Activated CD8-positive, alpha-beta memory T cell treated with anti-CD3 and anti-CD28 coated beads for 48 hours (primary cell): ENCODE data around the gene SPINDOC.
"Not testable (repeated sequence)": the region's sequence is repeated elsewhere in the genome, so short reads cannot be mapped to it uniquely, and the experiment has no call there.

Source experiments
- DNase-seq, 3 experiments: peaks; one replicate each; pipeline ENCODE4 v3.0.0-alpha.2; 2020; ENCODE audit warnings: low read depth in 2 of 3, low spot score in 2 of 3

SPINDOC gene, protein sequence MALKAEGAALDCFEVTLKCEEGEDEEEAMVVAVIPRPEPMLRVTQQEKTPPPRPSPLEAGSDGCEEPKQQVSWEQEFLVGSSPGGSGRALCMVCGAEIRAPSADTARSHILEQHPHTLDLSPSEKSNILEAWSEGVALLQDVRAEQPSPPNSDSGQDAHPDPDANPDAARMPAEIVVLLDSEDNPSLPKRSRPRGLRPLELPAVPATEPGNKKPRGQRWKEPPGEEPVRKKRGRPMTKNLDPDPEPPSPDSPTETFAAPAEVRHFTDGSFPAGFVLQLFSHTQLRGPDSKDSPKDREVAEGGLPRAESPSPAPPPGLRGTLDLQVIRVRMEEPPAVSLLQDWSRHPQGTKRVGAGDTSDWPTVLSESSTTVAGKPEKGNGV

DNA sequence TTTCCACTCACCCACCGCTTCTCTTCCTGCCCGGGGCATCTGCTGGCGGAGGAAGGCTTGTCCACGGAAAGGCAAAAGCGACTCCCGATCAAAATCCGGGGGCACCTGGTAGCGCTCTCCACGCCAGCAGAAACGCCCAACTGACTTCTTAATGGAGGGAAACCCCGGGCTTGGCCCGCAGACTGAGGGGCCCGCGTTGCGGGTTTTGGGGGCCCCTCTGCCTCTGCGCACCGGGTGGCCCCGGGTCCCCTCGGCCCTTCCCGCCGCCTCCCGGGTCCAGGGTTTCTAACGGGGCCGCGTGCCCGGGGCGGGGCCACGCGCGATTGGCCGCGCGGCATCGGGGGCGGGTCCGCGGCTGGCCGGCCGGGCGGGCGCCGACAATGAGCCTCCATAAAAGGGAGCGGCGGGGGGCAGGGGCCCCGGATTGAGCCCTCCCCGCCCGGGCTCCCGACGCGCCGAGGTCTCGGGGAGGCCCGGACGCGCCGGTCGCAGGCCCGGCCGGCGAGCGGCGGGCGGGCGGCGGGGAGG is at the start of gene SPINDOC:
TSS of gene SPINDOC (plus strand) at position 422 of the 528 bp plus-strand sequence. CDS start 231 bp downstream, outside the sequence.
- peak; percentile 43 to 69 (median 57) for DNase-seq

DNA sequence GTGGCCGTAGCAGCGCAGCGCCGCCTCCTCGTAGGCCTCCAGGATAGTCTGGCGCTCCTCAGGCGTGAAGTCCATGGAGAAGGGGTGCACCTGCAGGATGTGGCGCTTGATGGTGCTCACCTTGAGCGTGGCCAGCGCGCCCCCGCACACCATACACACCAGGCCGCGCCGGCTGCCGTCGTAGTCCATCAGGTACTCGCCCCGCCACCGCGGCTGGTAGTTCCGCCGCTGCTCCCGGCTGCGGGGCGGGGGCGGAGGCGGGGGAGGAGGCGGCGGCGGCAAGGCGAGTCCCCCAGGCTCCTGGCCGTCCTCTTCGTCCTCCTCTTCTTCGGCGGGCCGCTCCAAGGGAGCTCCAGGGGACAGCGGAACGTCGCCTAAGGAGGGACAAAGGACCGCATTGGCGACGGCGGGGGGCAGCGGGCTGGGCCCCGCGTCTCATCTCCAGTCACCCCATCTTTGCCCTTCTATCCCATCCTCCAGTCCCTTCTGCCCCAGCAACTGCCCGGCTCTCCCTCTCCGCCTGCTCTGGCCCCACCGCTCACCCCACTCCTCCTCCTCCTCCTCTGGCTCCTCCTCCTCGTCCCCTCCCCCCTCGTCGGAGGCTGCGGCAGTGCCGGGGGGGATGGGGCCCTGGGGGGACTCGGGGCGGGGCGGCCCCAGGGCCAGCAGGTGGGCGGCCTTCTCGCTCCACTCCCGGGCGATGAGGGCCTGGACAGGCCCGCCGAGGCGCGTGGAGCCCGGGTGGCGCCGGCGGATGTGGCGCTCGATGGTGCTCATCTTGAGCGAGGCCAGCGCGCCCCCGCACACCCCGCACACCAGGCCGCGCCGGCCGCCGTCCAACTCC is 49.5 kb upstream of the SPINDOC start:
- DNase-seq, result no peak

DNA sequence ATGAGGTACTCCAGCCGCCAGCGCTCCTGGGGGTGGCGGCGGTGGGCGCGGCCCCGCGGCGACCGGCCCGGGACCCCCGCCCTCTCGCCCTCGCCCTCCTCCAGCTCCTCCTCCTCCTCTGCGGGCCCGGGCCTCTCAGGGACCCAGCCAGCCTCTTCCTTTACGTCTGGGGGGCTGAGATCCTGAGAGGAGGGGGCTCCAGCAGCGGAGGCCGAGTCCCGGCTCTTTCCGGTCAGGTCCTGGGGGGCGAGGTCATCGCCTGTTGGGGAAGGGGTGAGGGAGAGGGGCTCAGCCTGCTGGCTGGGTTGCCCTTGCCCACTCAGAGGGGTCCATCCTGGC is 48.9 kb upstream of the SPINDOC start:
- DNase-seq, result no peak

DNA sequence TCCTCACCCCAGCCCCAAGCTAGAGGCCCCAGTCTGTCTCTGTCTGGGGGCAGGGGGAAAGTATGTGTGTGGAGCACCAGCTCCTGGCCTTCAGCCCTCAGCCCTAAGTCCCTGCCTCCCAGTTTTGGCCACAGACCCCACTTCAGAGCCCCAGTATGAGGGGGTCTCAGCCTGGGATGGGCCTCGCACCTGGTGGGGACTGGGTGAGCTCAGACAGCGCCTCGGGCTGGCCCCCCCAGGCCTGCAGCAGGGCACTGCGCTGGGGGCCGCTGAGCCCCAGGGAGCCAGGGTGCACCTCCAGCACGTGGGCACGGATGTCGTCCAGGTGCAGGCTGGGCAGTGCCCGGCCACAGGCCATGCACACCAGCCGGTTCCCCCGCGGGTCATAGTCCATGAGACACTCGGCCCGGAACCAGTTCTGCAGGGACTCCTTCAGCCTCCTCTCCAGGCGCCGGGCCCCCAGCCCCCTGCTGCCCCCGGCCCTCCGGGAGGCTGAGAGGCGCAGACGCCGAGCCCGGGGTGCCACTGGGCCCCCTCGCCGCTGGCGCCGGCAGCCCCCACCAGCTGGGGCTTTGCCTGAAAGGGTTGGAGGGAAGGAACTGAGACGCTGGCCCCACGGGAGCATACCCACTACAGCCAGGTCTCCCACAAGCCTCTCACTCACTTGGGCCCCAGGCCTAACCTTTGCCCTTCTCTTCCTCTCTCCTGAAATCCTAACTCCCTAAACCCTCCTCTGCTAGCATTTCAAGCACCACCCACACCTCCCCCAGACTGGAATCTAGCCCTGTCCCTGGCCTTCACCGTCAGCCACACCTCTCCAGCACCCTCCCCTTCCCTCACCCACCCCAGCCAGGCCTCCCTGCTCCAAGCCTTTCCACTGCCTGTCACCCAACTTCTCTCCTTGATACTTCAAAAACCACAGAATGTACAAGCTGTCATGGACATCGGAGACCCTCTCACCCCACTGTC is 48.3 kb upstream of the SPINDOC start:
- DNase-seq, result no peak

GRCh38 chr11:63765688-63766241 is 47.5 kb upstream of the SPINDOC start:
- no peak for DNase-seq

- no peak for DNase-seq
These were observed 46.6 kb upstream of the SPINDOC start for GRCh38 chr11:63766531-63767235.

DNA sequence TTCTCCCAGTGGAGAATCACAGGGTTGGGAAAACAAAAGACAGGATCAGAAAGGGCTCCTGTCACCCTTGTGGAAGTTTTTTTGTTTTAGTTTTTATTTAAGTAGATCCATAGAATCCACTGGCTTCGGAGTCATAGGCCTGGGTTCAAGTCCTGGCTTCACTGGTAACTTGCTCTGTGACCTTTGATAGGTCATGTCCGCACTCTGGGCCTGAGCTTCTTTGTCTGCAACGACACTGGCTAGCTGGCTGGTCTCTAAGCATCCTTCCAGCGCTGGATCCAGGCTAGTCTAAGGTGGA is 46.0 kb upstream of the SPINDOC start:
- DNase-seq, result no peak

DNA sequence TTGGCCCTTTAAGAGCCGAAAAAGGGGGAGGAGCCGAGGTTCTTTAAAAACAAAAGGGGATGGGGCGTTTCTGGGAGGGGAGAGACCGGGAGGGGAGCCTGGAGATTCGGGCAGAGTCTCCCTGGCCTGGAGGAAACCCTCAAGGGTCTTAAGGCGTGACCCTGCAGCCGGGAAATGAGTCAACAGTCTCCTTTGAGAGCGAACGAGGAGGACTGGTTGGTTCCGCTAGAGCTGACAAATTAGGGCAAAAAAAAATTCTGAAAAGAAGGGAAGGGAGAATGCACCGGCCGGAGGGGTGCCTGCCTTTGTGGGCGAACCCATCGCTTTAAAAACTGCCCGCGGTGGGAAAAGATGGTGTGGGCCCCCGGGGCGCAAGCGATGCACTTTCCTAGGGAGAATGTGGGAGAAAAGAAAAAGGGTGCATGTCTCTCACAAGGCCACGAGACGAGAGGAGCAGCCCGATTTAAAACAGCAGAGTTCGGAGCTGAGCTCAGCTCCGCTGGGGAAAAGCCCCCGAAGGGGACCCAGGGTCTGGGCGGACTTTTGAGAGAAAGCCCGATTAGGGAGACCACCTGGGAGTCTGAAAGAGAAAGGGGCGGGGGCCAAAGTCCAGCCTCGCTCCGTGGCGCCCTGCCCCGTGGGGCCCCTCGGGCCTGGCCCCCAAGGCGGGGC is 45.6 kb upstream of the SPINDOC start:
- DNase-seq, result no peak

DNA sequence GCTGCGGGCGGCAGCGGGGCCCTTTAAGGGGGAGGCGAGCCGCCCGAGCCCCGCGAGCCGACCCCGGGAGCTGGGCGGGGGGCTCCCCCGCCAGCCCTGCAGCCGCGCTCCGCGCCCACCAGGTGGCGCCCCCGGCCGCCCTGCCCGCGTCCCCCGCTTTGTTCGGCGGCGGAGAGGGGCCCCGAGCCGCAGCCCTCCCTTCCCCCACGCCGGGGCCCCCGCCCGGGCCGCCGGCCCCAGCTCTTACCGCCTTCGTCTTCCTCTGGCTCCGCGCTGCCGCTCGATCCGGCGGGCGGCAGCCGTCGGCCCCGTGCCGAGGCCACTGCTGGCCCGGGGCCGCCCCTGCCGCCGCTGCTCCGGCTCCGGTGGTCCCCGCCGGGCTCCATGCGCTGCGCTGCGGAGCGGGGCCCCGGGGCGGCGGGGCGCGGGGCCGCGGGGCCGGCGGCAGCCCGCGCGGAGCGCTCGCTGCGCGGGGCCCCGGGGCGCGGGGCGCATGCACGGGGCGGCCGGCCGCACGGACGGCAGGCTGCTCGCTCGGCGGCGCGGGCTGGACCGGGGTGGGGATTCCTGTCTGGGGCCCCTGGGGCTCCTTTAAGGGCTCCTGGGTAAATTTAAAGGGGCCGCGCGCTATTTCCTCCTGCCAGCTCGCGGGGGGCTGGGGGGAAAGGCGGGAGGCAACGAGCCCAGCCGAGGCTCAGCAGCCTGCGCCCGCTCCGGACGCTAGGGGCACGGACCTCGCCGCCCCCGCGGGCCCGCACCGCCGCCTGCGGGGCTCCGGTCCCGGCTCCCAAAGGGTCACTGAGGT is 44.8 kb upstream of the SPINDOC start, which contains the start of gene ZFTA:
TSS of gene ZFTA (minus strand) at position 539 of the 805 bp plus-strand sequence. CDS start at position 386, 153 bp downstream.
- DNase-seq, result peak in 2 of 3 experiments; percentile 27 to 47

DNA sequence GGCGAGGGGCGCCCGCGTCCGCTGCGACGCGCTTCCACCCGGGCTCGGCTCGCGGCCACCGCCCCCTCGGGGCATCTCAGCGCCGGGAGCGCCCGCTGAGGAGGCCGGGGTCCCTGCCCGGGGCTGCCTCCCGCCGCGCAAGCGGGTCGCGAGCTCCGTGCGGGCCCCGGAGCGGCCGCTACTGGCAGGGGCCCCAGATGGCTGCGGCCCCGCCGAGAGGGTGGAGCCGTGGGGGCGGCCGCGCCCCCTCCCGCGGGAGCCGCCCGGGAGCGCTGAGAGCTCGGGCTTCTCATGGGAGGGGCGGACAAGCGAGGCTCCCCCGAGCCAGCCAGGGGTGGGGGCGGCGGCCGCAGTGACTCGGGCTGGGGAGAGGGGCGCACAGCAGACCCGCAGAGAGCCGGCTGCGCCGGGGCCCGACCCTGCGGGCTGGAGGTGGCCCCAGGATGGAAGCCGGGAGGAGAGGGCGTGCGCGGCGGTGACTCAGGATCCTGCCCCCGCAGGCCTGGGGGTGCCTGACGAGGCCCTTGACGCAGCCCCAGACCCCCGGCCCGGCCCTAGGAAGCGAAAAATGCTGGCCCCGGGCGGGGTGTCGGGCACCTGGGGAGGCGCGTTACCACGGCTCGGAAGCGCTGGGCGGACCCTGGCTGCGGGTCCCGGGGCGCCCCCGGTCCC is 44.1 kb upstream of the SPINDOC start:
- peak in 2 of 3 experiments; percentile 19 to 30 for DNase-seq

DNA sequence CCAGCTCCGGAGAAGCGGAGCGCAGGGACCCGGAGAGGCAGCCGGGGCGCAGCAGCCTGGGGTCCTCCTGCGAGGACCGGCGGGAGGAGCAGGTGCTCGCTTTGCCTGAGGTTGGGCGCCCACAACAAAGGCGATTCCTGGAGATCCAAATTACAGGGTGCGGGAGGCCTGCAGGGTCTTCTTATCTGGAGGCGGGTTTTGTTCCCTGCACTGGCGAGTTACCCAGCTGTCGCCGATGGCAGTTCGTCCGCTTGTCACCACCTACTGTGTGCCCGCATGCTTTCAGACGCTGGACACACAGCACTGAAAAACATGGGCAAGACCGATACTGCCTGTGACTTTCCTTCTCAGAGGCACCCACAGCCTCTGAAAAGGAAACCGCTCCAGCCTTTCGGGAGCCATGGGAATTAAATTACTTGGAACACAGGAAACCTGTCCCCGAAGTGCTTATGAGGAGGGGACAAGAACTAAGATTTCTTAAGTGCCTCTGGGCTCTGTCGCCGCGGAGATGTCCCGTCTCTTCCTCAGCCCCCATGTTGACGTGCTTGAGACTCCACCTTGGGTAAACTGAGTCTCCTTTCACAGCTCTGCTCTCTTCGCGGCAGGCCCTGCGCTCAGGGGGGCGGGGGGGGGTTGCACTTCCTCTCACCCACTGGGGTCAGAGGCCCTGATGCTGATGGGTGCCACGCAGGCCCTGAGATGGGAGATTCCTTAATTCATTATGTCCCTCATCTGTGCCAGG is 43.4 kb upstream of the SPINDOC start:
- no peak for DNase-seq

DNA sequence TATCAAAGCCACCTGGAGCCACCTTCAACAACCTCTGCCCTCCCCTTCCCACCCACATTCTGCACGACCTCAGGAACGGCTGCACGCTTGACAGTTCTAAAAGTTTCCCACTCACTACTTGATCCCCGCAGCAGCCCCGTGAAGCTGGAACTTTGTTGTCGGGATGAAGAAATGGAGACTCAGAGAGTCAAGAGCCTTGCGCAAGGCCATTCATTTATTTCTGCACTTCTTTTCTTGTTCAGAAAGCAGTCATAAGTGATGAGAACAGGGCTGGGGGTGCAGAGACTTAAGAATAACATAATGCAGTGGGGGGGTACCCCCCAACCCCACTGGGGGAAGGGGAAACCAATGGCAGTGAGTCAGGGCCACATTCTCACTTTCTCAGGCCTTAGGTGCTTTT is 42.5 kb upstream of the SPINDOC start:
- no peak for DNase-seq

DNA sequence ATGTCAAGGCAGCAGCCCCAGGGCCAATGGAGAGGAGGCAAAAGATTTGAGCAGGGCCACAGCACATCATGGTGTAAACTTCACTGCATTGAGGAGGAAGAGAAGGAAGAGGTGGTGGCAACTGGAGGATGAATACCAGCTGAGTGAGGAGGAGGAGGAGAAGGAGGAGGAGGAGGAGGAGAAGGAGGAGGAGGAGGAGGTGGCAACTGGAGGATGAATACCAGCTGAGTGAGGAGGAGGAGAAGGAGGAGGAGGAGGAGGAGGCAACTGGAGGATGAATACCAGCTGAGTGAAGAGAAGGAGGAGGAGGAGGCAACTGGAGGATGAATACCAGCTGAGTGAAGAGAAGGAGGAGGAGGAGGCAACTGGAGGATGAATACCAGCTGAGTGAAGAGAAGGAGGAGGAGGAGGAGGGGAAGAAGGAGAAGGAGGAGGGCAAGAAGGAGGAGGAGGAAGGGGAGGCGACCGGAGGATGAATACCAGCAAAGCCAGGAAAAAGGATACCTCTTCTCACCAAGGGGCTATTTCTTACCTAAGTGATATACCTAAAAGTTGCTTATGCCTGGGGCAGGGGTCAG is 41.4 kb upstream of the SPINDOC start:
- not testable (repeated sequence) for DNase-seq

- no peak for DNase-seq
These were observed 38.1 kb upstream of the SPINDOC start for GRCh38 chr11:63775191-63775590.

DNA sequence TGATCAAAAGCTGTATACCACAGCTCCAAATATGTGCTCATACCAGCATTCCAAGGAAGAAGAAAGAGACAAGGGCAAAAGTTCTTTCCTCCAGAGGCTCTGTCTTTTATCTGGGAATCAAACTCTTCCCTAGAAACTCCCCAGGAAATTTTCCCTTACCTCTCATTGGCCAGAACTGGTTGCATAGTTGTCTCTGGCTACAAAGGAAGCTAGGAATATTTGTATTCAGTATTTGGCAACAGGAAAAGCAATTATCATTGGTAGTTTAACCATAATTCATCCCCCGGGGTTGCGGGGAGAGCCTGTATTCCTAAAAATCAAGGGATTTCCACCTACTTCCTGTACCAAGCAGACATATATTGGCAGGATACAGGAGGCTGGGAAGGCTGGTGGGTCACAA is 34.2 kb upstream of the SPINDOC start:
- DNase-seq, result no peak

- DNase-seq, result no peak
These were observed 30.5 kb upstream of the SPINDOC start for GRCh38 chr11:63782749-63783148.
